HEK293 (cell line): ENCODE measurements around the gene KCNK6.

Source experiments
- KLF16 ChIP-seq: fragments of 450-650 bp; formaldehyde crosslinking; IDR thresholded peaks from 2 replicates; pipeline ENCODE4 v1.5.1; 2017; ENCODE audit warnings: missing biosample characterization, missing genetic modification characterization
- KLF7 ChIP-seq: fragments of 450-650 bp; formaldehyde crosslinking; IDR thresholded peaks from 2 replicates; pipeline ENCODE4 v1.5.1; 2016; ENCODE audit warnings: missing biosample characterization, missing genetic modification characterization, borderline replicate concordance
- MEIS1 ChIP-seq: sonication (generic); formaldehyde crosslinking; IDR thresholded peaks from 2 replicates; pipeline ENCODE4 v1.8.1; 2022; ENCODE audit warnings: missing genetic modification reagents, mild to moderate bottlenecking, borderline replicate concordance
- SCRT1 ChIP-seq: fragments of 450-650 bp; formaldehyde crosslinking; IDR thresholded peaks from 2 replicates; pipeline ENCODE4 v1.5.1; 2016; ENCODE audit warnings: missing biosample characterization, missing genetic modification characterization, borderline replicate concordance
- SCRT2 ChIP-seq: fragments of 450-650 bp; formaldehyde crosslinking; IDR thresholded peaks from 2 replicates; pipeline ENCODE4 v1.5.1; 2016; ENCODE audit warnings: missing biosample characterization, missing genetic modification characterization
- TRIM28 ChIP-seq: IDR thresholded peaks from 2 replicates; pipeline ENCODE4 v1.6.1; 2011; ENCODE audit warnings: low read length, control low read depth, borderline replicate concordance
- ZBTB1 ChIP-seq: fragments of 450-650 bp; formaldehyde crosslinking; IDR thresholded peaks from 2 replicates; pipeline ENCODE4 v1.5.1; 2016; ENCODE audit warnings: missing biosample characterization, missing genetic modification characterization
- ZNF140 ChIP-seq: fragments of 450-650 bp; formaldehyde crosslinking; IDR thresholded peaks from 2 replicates; pipeline ENCODE4 v1.5.1; 2016; ENCODE audit warnings: missing biosample characterization, missing genetic modification characterization
- ZNF148 ChIP-seq: fragments of 450-650 bp; formaldehyde crosslinking; IDR thresholded peaks from 2 replicates; pipeline ENCODE4 v1.5.0; 2017; ENCODE audit warnings: missing biosample characterization, missing genetic modification characterization, borderline replicate concordance
- ZNF202 ChIP-seq: fragments of 450-650 bp; formaldehyde crosslinking; IDR thresholded peaks from 2 replicates; pipeline ENCODE4 v1.5.1; 2016; ENCODE audit warnings: missing biosample characterization, missing genetic modification characterization, borderline replicate concordance
- ZNF280C ChIP-seq: fragments of 450-650 bp; formaldehyde crosslinking; IDR thresholded peaks from 2 replicates; pipeline ENCODE4 v1.5.1; 2016; ENCODE audit warnings: missing biosample characterization, missing genetic modification characterization
- ZNF311 ChIP-seq: fragments of 450-650 bp; formaldehyde crosslinking; IDR thresholded peaks from 2 replicates; pipeline ENCODE4 v1.5.1; 2017; ENCODE audit warnings: missing biosample characterization, missing genetic modification characterization, borderline replicate concordance
- ZNF366 ChIP-seq: fragments of 450-650 bp; formaldehyde crosslinking; conservative IDR thresholded peaks from 2 replicates; pipeline ENCODE4 v1.5.1; 2016; ENCODE audit warnings: missing biosample characterization, missing genetic modification characterization
- ZNF514 ChIP-seq: fragments of 450-650 bp; formaldehyde crosslinking; IDR thresholded peaks from 2 replicates; pipeline ENCODE4 v1.5.1; 2016; ENCODE audit warnings: missing biosample characterization, missing genetic modification characterization
- ZNF555 ChIP-seq: fragments of 450-650 bp; formaldehyde crosslinking; conservative IDR thresholded peaks from 2 replicates; pipeline ENCODE4 v1.5.1; 2017; ENCODE audit warnings: missing biosample characterization, mild to moderate bottlenecking, missing genetic modification characterization, inconsistent platforms
- ZNF658 ChIP-seq: fragments of 450-650 bp; formaldehyde crosslinking; IDR thresholded peaks from 2 replicates; pipeline ENCODE4; 2016; ENCODE audit warnings: missing biosample characterization, missing genetic modification characterization
- ZNF670 ChIP-seq: fragments of 450-650 bp; formaldehyde crosslinking; IDR thresholded peaks from 2 replicates; pipeline ENCODE4 v1.5.1; 2016; ENCODE audit warnings: missing biosample characterization, missing genetic modification characterization, low read depth
- ZSCAN23 ChIP-seq: fragments of 450-650 bp; formaldehyde crosslinking; IDR thresholded peaks from 2 replicates; pipeline ENCODE4 v1.5.1; 2016; ENCODE audit warnings: missing biosample characterization, missing genetic modification characterization
- TF ChIP-seq, protein P1 (sequence below): fragments of 450-650 bp; formaldehyde crosslinking; IDR thresholded peaks from 2 replicates; pipeline ENCODE4 v1.5.1; 2017; ENCODE audit warnings: missing biosample characterization, missing genetic modification characterization
- TF ChIP-seq, protein P2 (sequence below): fragments of 450-650 bp; formaldehyde crosslinking; IDR thresholded peaks from 2 replicates; pipeline ENCODE4 v1.5.1; 2016; ENCODE audit warnings: missing biosample characterization, missing genetic modification characterization
- TF ChIP-seq, protein P3 (sequence below): IDR thresholded peaks from 2 replicates; pipeline ENCODE4 v1.6.1; 2011; ENCODE audit warnings: mild to moderate bottlenecking, low read depth, low read length, borderline replicate concordance
- TF ChIP-seq, protein P4 (sequence below): fragments of 450-650 bp; formaldehyde crosslinking; IDR thresholded peaks from 2 replicates; pipeline ENCODE4 v1.5.1; 2016; ENCODE audit warnings: missing biosample characterization, missing genetic modification characterization
- TF ChIP-seq, protein P5 (sequence below): fragments of 450-650 bp; formaldehyde crosslinking; IDR thresholded peaks from 2 replicates; pipeline ENCODE4 v1.5.1; 2017; ENCODE audit warnings: missing biosample characterization, missing genetic modification characterization
- TF ChIP-seq, protein P6 (sequence below): fragments of 450-650 bp; formaldehyde crosslinking; IDR thresholded peaks from 2 replicates; pipeline ENCODE4 v1.5.1; 2017; ENCODE audit warnings: missing biosample characterization, missing genetic modification characterization

Gene KCNK6

GRCh38 chr19:38335949-38336637 lies 16.4 kb downstream of the KCNK6 start (continued):
- TF ChIP-seq, protein P1, sequence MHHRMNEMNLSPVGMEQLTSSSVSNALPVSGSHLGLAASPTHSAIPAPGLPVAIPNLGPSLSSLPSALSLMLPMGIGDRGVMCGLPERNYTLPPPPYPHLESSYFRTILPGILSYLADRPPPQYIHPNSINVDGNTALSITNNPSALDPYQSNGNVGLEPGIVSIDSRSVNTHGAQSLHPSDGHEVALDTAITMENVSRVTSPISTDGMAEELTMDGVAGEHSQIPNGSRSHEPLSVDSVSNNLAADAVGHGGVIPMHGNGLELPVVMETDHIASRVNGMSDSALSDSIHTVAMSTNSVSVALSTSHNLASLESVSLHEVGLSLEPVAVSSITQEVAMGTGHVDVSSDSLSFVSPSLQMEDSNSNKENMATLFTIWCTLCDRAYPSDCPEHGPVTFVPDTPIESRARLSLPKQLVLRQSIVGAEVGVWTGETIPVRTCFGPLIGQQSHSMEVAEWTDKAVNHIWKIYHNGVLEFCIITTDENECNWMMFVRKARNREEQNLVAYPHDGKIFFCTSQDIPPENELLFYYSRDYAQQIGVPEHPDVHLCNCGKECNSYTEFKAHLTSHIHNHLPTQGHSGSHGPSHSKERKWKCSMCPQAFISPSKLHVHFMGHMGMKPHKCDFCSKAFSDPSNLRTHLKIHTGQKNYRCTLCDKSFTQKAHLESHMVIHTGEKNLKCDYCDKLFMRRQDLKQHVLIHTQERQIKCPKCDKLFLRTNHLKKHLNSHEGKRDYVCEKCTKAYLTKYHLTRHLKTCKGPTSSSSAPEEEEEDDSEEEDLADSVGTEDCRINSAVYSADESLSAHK (tag by site-specific recombination), result peak; percentile 68
- no peak for TF ChIP-seq ZNF202 (tag by site-specific recombination)
- TF ChIP-seq, protein P2, sequence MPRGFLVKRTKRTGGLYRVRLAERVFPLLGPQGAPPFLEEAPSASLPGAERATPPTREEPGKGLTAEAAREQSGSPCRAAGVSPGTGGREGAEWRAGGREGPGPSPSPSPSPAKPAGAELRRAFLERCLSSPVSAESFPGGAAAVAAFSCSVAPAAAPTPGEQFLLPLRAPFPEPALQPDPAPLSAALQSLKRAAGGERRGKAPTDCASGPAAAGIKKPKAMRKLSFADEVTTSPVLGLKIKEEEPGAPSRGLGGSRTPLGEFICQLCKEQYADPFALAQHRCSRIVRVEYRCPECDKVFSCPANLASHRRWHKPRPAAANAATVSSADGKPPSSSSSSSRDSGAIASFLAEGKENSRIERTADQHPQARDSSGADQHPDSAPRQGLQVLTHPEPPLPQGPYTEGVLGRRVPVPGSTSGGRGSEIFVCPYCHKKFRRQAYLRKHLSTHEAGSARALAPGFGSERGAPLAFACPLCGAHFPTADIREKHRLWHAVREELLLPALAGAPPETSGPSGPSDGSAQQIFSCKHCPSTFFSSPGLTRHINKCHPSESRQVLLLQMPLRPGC (tag by site-specific recombination), result peak; percentile 64; the same call in 1 of the 2 replicates
- no peak for TF ChIP-seq ZNF280C (tag by site-specific recombination)
- TF ChIP-seq ZNF658 (tag by site-specific recombination), result no peak
- TF ChIP-seq, protein P3, sequence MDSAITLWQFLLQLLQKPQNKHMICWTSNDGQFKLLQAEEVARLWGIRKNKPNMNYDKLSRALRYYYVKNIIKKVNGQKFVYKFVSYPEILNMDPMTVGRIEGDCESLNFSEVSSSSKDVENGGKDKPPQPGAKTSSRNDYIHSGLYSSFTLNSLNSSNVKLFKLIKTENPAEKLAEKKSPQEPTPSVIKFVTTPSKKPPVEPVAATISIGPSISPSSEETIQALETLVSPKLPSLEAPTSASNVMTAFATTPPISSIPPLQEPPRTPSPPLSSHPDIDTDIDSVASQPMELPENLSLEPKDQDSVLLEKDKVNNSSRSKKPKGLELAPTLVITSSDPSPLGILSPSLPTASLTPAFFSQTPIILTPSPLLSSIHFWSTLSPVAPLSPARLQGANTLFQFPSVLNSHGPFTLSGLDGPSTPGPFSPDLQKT, result no peak
- TF ChIP-seq SCRT2 (tag by site-specific recombination), result no peak
- TF ChIP-seq, protein P4, sequence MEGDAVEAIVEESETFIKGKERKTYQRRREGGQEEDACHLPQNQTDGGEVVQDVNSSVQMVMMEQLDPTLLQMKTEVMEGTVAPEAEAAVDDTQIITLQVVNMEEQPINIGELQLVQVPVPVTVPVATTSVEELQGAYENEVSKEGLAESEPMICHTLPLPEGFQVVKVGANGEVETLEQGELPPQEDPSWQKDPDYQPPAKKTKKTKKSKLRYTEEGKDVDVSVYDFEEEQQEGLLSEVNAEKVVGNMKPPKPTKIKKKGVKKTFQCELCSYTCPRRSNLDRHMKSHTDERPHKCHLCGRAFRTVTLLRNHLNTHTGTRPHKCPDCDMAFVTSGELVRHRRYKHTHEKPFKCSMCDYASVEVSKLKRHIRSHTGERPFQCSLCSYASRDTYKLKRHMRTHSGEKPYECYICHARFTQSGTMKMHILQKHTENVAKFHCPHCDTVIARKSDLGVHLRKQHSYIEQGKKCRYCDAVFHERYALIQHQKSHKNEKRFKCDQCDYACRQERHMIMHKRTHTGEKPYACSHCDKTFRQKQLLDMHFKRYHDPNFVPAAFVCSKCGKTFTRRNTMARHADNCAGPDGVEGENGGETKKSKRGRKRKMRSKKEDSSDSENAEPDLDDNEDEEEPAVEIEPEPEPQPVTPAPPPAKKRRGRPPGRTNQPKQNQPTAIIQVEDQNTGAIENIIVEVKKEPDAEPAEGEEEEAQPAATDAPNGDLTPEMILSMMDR, result no peak
- TF ChIP-seq, protein P5, sequence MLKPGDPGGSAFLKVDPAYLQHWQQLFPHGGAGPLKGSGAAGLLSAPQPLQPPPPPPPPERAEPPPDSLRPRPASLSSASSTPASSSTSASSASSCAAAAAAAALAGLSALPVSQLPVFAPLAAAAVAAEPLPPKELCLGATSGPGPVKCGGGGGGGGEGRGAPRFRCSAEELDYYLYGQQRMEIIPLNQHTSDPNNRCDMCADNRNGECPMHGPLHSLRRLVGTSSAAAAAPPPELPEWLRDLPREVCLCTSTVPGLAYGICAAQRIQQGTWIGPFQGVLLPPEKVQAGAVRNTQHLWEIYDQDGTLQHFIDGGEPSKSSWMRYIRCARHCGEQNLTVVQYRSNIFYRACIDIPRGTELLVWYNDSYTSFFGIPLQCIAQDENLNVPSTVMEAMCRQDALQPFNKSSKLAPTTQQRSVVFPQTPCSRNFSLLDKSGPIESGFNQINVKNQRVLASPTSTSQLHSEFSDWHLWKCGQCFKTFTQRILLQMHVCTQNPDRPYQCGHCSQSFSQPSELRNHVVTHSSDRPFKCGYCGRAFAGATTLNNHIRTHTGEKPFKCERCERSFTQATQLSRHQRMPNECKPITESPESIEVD, result no peak
- TF ChIP-seq, protein P6, sequence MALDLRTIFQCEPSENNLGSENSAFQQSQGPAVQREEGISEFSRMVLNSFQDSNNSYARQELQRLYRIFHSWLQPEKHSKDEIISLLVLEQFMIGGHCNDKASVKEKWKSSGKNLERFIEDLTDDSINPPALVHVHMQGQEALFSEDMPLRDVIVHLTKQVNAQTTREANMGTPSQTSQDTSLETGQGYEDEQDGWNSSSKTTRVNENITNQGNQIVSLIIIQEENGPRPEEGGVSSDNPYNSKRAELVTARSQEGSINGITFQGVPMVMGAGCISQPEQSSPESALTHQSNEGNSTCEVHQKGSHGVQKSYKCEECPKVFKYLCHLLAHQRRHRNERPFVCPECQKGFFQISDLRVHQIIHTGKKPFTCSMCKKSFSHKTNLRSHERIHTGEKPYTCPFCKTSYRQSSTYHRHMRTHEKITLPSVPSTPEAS, result 0 out of 2 replicates have a peak, but pooled peaks have one; percentile 48
- no peak for TF ChIP-seq ZNF514 (tag by site-specific recombination)
- 0 out of 2 replicates have a peak, but pooled peaks have one; percentile 13 for TF ChIP-seq ZBTB1 (tag by site-specific recombination)
- peak; percentile 88 for TF ChIP-seq KLF7 (tag by site-specific recombination)
- no peak for TF ChIP-seq SCRT1 (tag by site-specific recombination)
- peak; percentile 99 for TF ChIP-seq ZNF366 (tag by site-specific recombination)
- TF ChIP-seq ZNF311 (tag by site-specific recombination), result no peak
- TF ChIP-seq ZNF555 (tag by site-specific recombination), result no peak
- no peak for TF ChIP-seq ZSCAN23 (tag by site-specific recombination)
- no peak for TF ChIP-seq ZNF140 (tag by site-specific recombination)
- peak; percentile 69 for TF ChIP-seq KLF16 (tag by site-specific recombination)
- TF ChIP-seq ZNF670 (tag by site-specific recombination), result no peak
- TF ChIP-seq MEIS1 (CRISPR knock-in tag), result no peak
- TF ChIP-seq ZNF148, result no peak; the same call in 1 of the 2 replicates
- no peak for TF ChIP-seq TRIM28
